Kidney (tissue), 14 donors: Measurements from ENCODE around the gene RHOU. TPM values are rescaled to one million over a fixed set of nuclear protein-coding genes. Genes with fewer than 3 reads are reported as not detected.

Source experiments
- DNase-seq, 5 donors: peaks; one replicate each; pipeline ENCODE4 v3.0.0-alpha.2; 2013 to 2020
- FAIRE-seq: peaks from 2 replicates; lab custom pipeline; 2012; peaks lifted over from hg19 to GRCh38; lab: Jason Lieb, UNC
- H3K27ac ChIP-seq, 2 donors: one replicate each; pipeline ENCODE4 v1.7.0; 2013; ENCODE audit warnings: low read depth in 2 of 2, low read length in 2 of 2, inconsistent platforms in 1 of 2
- H3K27me3 ChIP-seq: one replicate; pipeline ENCODE4 v1.7.1; 2013; ENCODE audit warnings: low read length, inconsistent platforms; ENCODE audit not compliant: control insufficient read depth, insufficient read depth
- H3K36me3 ChIP-seq, 3 donors: one replicate each; pipeline versions ENCODE4 v1.7.0 to v1.7.1; 2013; ENCODE audit warnings: low read length in 3 of 3, control low read depth in 1 of 3, inconsistent platforms in 1 of 3; ENCODE audit not compliant: insufficient read depth in 3 of 3, control insufficient read depth in 2 of 3
- H3K4me1 ChIP-seq, 3 donors: one replicate each; pipeline versions ENCODE4 v1.7.0 to v1.7.1; 2013; ENCODE audit warnings: low read length in 3 of 3, inconsistent platforms in 1 of 3, low read depth in 1 of 3; ENCODE audit not compliant: control insufficient read depth in 2 of 3, insufficient read depth in 2 of 3
- H3K4me3 ChIP-seq, 3 donors: one replicate each; pipeline versions ENCODE4 v1.7.0 to v1.8.1; 2013; ENCODE audit warnings: low read length in 3 of 3, control low read depth in 1 of 3, inconsistent platforms in 1 of 3
- H3K9ac ChIP-seq, 3 donors: one replicate each; pipeline versions ENCODE4 v1.7.0 to v1.7.1; 2013; ENCODE audit warnings: low read length in 3 of 3, control low read depth in 1 of 3, inconsistent platforms in 1 of 3
- H3K9me3 ChIP-seq, 3 donors: one replicate each; pipeline versions ENCODE4 v1.7.0 to v1.7.1; 2013; ENCODE audit warnings: low read length in 3 of 3, control low read depth in 1 of 3, inconsistent platforms in 1 of 3; ENCODE audit not compliant: control insufficient read depth in 2 of 3, insufficient read depth in 1 of 3
- intact Hi-C: fragments of 100-400 bp; cut with DNase I; formaldehyde crosslinking; loops from one replicate; pipeline ENCODE4 v1.11.1; 2022
- polyA plus RNA-seq: library from polyadenylated mRNA; stranded (reverse); fragments of 350-450 nt; fragmentation: Illumina TruSeq; extraction: RNeasy Lipid Tissue Mini Kit (QIAGEN cat#74804); gene quantifications from one replicate; pipeline ENCODE4 v1.2.3, GENCODE V29; 2014; ENCODE audit warnings: low read depth, low replicate concordance; ENCODE audit not compliant: insufficient read depth
- total RNA-seq: library from RNA; stranded (reverse); fragmentation: NEBNext Ultra II Directional; extraction: Animal tissue kit (Norgen Biotek cat#: 25700); gene quantifications from one replicate; pipeline ENCODE4 v1.2.1, GENCODE V29; 2021
- TF ChIP-seq, protein P1 (sequence below): IDR thresholded peaks from 3 replicates; pipeline ENCODE4 v1.5.1; 2012; ENCODE audit warnings: mild to moderate bottlenecking, moderate library complexity, borderline replicate concordance; ENCODE audit not compliant: insufficient read depth; ENCODE audit errors: extremely low read depth
- donor health status: control.
- donor health status: control.
- donor health status: control.
- donor health status: control.
- donor health status: control.
- donor health status: DM: yes; HTN: yes; CAD: no.
- donor health status: Normal renal cell carcinoma (clear cell type).

RHOU gene
- total and polyA plus RNA-seq, 2 donors from 2014 or later, result 4.7 to 22.1 TPM

DNA sequence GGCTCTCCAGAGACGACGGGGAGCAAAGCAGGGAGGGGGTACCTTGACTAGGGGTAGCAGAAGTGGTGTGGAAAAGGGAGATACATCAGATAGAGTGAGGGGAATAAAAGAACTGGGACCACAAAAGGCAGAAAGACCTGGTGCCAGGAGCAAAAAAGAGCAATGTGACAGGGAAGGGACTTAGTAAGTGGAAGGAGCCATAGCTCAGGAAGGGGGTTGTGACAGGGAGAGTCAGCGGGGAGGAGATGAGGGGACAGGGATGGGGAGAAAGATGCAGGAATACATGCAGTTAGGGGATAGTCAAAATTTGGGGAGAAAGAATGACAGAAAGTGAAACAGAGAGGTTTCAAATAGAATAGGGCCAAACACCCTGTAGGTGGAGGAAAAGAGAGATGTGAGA is 20.5 kb downstream of the RHOU start:
- TF ChIP-seq, protein P1, sequence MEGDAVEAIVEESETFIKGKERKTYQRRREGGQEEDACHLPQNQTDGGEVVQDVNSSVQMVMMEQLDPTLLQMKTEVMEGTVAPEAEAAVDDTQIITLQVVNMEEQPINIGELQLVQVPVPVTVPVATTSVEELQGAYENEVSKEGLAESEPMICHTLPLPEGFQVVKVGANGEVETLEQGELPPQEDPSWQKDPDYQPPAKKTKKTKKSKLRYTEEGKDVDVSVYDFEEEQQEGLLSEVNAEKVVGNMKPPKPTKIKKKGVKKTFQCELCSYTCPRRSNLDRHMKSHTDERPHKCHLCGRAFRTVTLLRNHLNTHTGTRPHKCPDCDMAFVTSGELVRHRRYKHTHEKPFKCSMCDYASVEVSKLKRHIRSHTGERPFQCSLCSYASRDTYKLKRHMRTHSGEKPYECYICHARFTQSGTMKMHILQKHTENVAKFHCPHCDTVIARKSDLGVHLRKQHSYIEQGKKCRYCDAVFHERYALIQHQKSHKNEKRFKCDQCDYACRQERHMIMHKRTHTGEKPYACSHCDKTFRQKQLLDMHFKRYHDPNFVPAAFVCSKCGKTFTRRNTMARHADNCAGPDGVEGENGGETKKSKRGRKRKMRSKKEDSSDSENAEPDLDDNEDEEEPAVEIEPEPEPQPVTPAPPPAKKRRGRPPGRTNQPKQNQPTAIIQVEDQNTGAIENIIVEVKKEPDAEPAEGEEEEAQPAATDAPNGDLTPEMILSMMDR, result no peak
- no peaks in the 10 kb centered on the region for H3K27me3 ChIP-seq
- no peaks in the 10 kb centered on the region for H3K4me1 ChIP-seq
- no peaks in the 10 kb centered on the region for H3K36me3 ChIP-seq
- no peak overlapping the region for H3K4me3 ChIP-seq
- no peaks in the 10 kb centered on the region for H3K9me3 ChIP-seq
- intact Hi-C loops, result no loop called here
- no peak overlapping the region for H3K9ac ChIP-seq
- FAIRE-seq (no peak), DNase-seq (no peak)
- no peak overlapping the region for H3K27ac ChIP-seq

DNA sequence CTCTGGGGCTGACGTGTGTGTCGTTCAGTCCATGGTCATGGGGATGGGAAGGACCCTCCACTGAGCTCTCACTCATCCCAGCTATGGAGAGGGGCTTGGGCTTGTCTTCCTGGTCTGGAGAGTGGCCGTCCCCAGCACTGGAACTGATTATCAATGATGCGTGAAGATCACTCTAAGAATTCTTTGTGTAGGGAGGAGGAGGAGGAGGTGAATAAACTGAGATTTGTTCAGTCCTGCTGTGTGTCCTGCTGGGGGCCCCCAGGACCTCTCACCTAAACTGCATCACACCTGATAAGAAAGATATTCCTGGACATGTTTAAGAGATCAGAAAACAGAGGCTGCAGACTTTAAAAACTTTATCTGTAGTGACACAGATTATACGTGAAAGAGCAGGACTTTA is 21.2 kb downstream of the RHOU start:
- no peak for FAIRE-seq
- TF ChIP-seq, protein P1, result no peak
- no peak overlapping the region for H3K4me3 ChIP-seq

DNA sequence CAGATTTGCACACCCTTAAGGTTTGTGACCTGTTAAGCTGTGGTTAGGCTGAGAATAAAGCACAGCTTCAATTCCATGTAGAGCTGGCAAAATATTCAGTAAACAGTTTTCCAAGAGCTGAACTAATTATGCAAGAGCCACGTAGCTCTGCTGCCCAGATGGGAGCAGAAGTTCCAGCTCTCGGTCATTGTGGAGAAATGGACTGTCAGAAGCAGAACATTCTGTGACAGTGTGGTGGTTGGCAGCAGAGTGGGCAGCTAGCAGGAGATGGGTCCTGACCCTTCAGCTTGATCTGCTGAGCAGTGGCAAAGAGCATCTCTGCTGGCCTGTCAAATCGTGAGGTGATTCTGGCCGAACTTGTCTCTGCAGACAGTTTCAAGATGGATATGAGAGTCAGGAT is 23.2 kb downstream of the RHOU start:
- H3K36me3 ChIP-seq, result no peaks in the 10 kb centered on the region
- no peak overlapping the region for H3K9ac ChIP-seq
- FAIRE-seq, result no peak
- H3K4me3 ChIP-seq, result no peak overlapping the region
- H3K27ac ChIP-seq, result no peak overlapping the region
- TF ChIP-seq, protein P1, result no peak
- no peaks in the 10 kb centered on the region for H3K4me1 ChIP-seq
- intact Hi-C loops, result no loop called here
- DNase-seq, result no peak
- H3K27me3 ChIP-seq, result no peaks in the 10 kb centered on the region
- H3K9me3 ChIP-seq, result no peaks in the 10 kb centered on the region

More for the DNA sequence above, 21.2 kb downstream of the RHOU start:
- Histone ChIP-seq H3K36me3 (no peaks in the 10 kb centered on the region), H3K27me3 (no peaks in the 10 kb centered on the region), H3K9me3 (no peaks in the 10 kb centered on the region), H3K9ac (no peak overlapping the region), H3K27ac (no peak overlapping the region), H3K4me1 (no peaks in the 10 kb centered on the region)
- no peak for DNase-seq
- intact Hi-C loops, result no loop called here

DNA sequence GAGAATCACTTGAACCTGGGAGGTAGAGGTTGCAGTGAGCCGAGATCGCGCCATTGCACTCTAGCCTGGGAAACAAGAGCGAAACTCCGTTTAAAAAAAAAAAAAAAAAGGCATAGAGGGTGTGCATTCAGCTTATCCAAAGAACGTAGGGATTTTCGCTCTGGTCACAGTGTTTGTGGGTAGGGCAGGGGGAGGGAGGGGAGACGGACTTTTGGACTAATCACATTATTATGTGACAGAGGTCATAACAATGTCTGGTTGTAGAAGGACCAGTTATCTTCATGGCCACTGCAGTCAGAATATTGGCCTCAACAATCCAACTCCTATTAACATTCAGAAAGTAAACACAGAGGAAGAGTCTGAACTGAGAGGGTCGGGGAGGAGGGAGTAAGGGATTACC is 25.7 kb downstream of the RHOU start:
- FAIRE-seq, result no peak
- no peak overlapping the region for H3K27ac ChIP-seq
- H3K36me3 ChIP-seq, result no peaks in the 10 kb centered on the region
- H3K9ac ChIP-seq, result no peak overlapping the region
- H3K27me3 ChIP-seq, result no peaks in the 10 kb centered on the region
- TF ChIP-seq, protein P1, result no peak
- DNase-seq, result no peak
- no peaks in the 10 kb centered on the region for H3K4me1 ChIP-seq
- H3K9me3 ChIP-seq, result no peaks in the 10 kb centered on the region
- H3K4me3 ChIP-seq, result no peak overlapping the region
- intact Hi-C loops, result no loop called here
